ENCODE measurements around the gene UACA. TPM values are rescaled to one million over a fixed set of nuclear protein-coding genes. Genes with fewer than 3 reads are reported as not detected.

UACA gene
- polyA plus RNA-seq, 3 donors = 98.9 to 112 (median 105) TPM

DNA sequence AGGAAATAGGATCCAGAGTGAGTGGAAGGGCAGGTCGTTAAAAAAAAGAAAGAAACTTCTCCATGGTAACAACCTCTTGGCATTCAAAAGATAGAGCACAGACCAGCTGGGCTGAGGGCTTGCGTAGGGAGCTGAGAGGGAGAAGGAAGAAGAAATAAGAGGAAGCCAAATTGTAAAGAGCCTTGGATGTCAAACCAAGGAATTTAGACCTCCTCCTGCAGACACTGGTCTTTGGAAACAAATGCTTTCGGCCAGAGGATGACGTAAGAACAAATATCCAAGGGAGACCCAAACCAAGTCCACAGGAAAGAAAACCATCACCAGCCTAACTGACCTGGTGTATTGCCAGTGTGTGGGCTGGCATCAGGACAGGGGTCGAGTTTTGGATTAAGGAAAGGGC, 155.2 kb downstream of the UACA start:
- DNase-seq (ENCODE audit: low read depth in 3 of 3, low spot score in 2 of 3) = peak in 1 of 3 donors; percentile 56

DNA sequence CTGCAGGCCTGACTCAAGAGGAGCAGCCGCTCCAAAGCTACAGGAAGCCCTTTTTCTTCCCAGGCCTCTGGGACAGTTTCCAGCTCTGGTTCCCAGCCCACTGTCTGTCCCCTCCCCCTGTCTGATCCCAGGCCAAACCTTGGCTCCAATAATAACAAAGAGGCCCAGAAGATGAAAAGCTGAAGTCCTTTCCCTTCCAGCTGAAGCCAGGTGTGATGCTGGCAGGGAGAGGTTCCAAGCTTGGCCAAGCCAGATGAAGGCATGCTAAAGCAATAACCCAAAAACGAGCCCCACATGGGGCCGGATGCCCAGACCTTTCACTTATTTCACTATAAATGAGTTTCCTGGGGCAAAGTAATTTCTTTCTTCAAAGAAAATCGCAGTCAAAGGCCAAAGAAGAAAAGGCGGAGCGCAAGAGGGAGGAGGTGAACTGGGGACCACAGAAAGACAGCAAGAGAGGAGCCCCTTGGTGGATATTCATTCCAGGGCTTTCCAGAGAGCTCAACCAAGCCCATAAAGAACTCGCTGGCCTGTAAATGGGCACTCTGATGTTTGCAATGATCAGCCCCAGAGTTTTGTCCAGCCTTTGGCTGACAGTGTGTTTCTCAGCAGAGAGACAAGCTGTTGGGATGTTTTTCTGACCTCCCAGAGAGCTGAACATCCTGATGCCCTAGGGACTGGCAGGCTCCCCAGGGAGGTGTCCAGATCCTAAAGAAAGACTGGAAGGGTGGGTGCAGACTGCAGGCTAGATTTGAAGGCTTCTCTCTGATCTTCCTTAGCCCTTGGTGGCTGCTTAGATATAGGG, 157.6 kb downstream of the UACA start:
- DNase-seq (ENCODE audit: low read depth in 3 of 3, low spot score in 2 of 3) = peak in 2 of 3 donors; percentile 61 to 68

DNA sequence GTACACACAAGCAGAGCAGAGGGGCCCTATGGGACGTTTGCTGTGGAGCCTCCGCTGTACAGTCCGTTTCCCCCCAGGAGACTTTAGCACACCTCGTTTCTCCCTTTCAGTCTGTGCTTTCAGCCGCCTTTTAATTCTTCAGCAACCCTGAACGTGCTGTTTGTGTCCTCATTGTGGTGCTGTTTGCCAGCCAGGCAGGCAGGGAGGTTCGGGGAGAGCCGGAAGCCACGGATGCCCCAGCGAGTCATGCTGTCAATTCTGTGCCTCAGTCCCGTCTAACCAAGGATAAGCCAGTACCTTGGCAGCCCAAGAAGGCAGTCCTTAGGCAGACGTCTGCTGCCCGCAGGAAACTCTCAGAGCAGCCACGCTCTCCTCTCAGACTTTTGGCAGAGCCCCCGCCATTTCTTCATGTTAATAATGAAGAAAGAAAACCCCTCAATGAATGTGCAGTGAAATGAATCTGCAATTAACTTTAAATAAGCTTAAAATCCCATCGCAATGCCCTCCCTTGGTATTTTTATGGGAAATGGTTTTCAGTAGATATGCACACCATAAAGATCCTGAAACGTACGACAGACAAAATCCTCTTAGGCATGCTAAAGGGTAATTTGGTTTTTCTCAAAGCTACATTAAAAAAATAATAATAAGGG, 158.6 kb downstream of the UACA start:
- DNase-seq (ENCODE audit: low read depth in 3 of 3, low spot score in 2 of 3) = no peak

Other genes starting within 250 kb of the UACA start
- gene LARP6, start 90.6 kb upstream of the UACA start, polyA plus RNA-seq (ENCODE audit: insufficient read length in 3 of 3) = 10 to 100 TPM; 15.0 to 18.7 (median 18.2) TPM
- 10 to 100 TPM in 1 of 3 donors, 1 to 10 TPM in 2; 9.4 to 10.4 (median 9.6) TPM for gene THAP10, start 128.9 kb upstream of the UACA start, polyA plus RNA-seq (ENCODE audit: insufficient read length in 3 of 3)
- gene LRRC49, start 129.3 kb upstream of the UACA start, polyA plus RNA-seq (ENCODE audit: insufficient read length in 3 of 3) = 10 to 100 TPM; 17.0 to 20.3 (median 19.1) TPM

All from right renal cortex interstitium (tissue), 3 donors.